Dedifferentiated amniotic fluid mesenchymal stem cell (primary cell): ENCODE measurements around the gene VPS35L.

Experiments used
- DNase-seq: peaks from one replicate; pipeline ENCODE4 v3.0.0-alpha.2; 2016; ENCODE audit errors: extremely low spot score

VPS35L gene, protein sequence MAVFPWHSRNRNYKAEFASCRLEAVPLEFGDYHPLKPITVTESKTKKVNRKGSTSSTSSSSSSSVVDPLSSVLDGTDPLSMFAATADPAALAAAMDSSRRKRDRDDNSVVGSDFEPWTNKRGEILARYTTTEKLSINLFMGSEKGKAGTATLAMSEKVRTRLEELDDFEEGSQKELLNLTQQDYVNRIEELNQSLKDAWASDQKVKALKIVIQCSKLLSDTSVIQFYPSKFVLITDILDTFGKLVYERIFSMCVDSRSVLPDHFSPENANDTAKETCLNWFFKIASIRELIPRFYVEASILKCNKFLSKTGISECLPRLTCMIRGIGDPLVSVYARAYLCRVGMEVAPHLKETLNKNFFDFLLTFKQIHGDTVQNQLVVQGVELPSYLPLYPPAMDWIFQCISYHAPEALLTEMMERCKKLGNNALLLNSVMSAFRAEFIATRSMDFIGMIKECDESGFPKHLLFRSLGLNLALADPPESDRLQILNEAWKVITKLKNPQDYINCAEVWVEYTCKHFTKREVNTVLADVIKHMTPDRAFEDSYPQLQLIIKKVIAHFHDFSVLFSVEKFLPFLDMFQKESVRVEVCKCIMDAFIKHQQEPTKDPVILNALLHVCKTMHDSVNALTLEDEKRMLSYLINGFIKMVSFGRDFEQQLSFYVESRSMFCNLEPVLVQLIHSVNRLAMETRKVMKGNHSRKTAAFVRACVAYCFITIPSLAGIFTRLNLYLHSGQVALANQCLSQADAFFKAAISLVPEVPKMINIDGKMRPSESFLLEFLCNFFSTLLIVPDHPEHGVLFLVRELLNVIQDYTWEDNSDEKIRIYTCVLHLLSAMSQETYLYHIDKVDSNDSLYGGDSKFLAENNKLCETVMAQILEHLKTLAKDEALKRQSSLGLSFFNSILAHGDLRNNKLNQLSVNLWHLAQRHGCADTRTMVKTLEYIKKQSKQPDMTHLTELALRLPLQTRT

DNA sequence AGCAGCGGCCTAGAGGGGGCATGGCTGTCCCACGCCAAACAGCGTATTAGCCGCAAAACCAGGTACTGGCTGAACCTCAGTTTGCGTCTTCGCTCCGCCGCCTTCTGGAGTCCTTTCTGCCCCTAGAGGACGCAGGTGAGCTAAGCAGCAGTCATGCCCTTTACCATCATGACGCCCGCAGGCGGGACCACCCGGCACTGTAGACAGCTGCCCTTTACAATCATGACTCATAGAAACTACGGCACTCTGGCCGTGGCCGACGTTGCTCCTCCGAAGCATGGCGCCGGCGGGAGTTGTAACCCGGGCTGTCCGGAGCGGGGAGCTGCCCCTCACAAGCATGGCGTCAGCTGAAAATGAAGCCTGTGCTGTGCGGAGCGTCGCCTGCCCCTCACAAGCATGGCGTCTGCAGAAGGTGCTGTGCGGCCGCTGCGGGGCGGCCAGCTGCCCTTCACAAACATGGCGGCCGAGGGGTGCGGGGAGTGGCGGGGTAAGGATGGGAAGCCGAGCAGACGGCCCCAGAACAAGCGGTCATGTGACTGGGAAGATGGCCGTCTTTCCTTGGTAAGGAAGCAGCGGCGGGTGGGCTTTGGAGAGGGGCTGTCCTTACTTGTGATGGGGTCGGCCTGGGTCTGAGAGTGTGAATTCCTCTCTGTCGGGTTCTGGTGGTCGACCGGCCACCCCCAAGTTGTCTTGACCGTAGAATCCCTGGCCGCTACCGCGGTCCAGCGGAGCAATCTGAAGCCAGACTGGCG lies at the start of gene VPS35L:
TSS of gene VPS35L (plus strand) at position 518 of the 752 bp plus-strand sequence. CDS start at position 545, 27 bp downstream.
- DNase-seq = peak; percentile 97

DNA sequence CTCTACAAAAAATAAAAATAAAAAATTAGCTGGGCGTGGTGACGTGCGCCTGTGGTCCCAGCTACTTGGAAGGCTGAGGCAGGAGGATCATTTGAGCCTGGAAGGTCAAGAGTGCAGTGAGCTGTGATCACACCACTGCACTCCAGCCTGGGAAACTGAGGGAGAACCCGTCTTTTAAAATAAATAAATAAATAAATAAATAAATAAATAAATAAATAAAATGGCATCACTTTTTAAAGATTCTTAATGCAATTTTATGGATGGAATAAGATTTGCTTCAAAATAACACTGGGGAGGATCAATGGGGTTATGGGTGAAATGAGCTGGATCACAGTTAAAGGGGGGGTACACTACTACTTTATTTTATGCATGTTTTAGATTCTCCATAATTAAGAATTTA lies 48.5 kb upstream of the VPS35L start:
- DNase-seq = no peak

GRCh38 chr16:19507867-19508266 lies 47.6 kb upstream of the VPS35L start:
- no peak for DNase-seq

- DNase-seq = no peak
Observed at GRCh38 chr16:19512297-19512696, 43.2 kb upstream of the VPS35L start.

DNA sequence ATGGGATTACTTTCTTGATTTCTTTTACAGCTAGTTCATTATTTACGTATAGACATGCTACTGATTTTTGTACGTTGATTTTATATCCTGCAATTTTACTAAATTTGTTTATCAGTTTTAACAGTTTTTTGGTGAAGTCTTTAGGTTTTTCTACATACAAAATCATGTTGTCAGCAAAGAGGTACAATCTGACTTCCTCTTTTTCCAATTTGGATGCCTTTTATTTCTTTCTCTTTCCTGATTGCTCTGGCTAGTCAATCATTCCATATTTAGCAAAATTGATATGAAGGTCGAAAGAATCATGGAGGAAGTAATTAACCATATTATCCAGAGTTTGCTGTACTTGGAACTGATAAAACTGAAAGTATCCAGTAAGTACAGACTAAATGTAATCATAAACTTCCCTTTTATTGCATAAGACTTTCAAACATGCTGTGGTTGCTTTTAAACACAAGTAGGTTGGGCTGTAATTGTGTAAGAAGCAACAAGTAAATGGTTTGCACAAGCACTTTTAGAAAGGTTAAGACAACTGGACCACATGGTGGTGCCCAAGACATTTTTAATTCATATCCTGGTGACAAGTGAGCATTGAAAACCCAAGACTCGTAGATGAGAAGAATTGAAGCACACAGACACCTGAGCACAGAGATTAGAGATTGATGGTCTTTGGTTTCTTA lies 42.0 kb upstream of the VPS35L start:
- DNase-seq = no peak

DNA sequence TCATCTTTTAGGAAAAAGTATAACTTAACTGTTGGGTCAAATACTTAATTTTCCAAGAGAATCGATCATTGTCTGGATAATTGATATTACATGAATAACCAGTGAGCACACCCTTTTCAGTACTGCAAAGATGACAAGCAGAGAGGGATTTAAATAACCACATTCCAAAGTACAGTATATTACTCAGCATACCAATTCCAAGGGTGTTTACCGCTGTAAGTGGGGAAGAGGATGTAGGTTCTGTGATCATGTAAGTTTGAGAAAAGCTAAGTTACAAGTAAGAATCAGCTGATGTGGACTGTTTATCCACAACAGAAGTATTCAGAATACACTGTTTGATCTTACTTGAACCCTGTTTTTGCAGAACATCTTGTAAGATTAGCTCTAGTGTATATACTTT lies 39.7 kb upstream of the VPS35L start:
- no peak for DNase-seq

DNA sequence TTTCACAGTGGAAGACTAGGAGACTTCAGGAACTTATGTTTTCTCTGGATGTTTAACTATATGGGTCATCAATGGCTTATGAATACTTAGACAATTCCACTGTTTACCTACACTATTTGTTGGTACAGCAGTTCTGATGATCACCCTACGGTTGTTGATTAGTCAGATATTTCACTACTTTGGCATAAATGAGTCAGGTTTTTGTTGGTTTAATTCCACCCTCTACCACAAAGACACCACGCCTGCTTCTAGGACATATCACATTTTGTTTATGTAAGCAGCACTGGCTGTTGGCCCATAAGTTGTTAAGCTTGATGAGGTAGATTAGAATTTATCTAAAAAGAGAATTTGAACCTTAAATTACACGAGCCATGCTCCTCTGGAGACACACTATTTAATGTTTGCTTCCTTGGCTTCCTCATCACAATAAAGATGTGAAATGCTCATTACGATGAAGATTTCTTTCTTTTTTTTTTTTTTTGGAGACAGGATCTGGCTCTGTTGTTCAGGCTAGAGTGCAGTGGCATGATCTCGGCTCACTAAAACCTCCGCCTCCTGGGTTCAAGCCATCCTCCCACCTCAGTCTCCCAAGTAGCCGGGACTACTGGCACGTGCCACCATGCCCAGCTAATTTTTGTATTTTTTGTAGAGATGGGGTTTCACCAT lies 37.9 kb upstream of the VPS35L start:
- no peak for DNase-seq

DNA sequence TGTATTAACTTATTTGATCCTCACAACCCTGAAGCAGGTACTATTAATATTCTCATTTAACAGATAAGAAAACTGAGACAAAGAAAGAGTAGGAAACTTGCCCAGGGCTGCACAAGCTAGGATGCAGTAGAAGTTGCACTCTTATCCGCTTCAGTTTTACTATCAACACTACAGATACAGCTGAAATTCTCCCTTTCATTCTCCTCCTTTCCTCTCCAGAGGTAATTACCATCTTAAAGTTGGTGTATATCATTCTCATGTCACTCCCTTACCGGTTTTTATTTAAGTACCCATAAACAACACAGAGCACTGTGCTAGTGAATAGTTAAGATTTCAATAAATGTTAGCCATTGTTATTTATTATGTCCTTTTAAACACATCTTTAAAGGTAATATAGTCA lies 37.1 kb upstream of the VPS35L start:
- no peak for DNase-seq

- DNase-seq = no peak
Observed at GRCh38 chr16:19520861-19521331, 34.6 kb upstream of the VPS35L start.

DNA sequence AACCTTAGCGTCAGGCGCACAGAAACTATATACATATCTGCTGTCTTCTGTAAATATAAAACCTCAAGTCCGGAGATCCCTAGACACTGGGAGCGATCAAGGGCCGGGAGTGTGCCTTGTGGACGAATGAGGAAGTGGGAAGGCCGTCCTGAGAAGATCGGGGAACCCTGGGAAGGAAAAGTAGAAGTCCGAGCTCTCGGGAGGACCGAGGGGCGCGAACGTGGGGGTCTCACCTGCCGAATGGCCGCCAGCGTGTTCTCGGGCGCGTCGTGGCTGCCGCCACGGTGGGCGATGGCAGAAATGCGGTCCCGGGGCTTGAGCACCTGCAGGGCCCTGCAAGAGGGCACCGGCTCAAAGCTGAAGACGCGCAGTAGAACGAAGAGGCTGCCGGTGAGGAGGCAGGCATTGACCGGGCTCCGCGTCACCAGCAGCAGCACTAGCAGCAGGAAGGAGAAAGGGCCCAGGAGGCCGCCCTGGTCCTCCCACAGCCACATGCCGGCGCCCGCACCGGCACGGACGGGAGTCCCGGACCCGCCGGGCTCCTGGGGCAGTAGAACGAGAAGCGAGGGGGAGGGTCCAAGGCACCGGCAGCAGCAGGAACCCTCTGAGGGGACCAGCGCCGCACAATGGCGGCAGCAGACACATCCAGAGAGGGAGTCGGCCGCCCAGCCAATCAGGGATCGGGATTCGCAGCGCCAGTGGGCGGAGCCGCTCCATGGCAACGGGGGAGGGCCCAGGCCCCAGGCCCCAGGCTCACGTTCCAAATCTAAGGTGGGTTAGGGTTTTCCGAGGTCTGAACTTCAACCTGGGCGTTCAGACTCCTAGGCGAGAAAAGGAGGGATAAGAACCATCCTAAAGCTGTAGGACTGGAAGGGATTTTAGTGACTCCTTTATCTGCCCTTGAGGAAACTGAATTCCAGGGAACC lies 33.8 kb upstream of the VPS35L start, which contains the start of gene GDE1:
TSS of gene GDE1 (minus strand) at position 628 of the 926 bp plus-strand sequence. CDS start at position 494, 134 bp downstream.
- peak; percentile 88 for DNase-seq

- no peak for DNase-seq
Observed at GRCh38 chr16:19522397-19522732, 33.1 kb upstream of the VPS35L start.

- no peak for DNase-seq
Observed at GRCh38 chr16:19522760-19523159, 32.7 kb upstream of the VPS35L start.

- DNase-seq = no peak
Observed at GRCh38 chr16:19523184-19523558, 32.3 kb upstream of the VPS35L start.

DNA sequence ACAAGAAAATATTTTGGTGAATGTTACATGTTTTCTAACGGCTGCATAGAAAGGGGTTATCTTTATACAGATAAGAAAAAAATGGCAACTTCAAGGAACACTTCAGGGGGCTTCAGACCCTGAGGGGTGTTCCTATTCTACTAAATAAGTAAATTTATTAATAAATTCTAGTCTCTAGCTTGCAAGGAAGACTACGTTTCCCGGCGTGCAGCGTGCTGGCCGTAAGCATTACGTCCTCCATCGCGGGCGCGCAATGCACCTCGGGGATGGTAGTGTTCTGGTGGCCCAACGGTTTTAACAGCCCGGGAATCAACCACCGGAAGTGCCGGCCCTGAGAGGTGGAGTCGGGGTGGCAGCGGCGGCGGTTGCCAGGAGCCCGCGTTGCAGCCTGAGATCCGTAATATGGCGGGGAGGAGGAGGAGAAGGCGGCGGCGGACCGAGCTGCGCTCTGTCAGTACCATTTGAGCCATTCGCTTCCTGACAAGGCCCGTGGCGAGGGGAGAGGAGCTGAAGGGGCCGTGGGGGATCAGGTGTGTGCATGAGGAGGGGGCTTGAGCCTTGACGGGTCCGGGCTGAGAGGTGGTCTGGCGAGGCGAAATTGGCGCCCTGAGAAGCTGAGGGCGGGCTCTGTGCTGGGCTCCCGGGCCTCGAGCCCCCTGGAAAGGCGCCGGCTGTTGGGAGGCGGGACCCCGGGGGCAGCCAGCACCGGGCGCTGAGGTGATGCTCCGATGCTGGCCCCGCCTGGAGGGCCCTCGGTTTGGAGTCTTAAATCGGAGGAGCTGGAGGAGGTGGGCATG lies 31.7 kb upstream of the VPS35L start, which contains the start of gene CCP110:
TSS of gene CCP110 (plus strand) at position 384 of the 797 bp plus-strand sequence. CDS start 3,940 bp downstream, outside the sequence.
- peak; percentile 97 for DNase-seq

GRCh38 chr16:19524356-19524615 lies 31.2 kb upstream of the VPS35L start:
- DNase-seq = no peak

GRCh38 chr16:19524616-19525384 lies 30.7 kb upstream of the VPS35L start:
- no peak for DNase-seq

DNA sequence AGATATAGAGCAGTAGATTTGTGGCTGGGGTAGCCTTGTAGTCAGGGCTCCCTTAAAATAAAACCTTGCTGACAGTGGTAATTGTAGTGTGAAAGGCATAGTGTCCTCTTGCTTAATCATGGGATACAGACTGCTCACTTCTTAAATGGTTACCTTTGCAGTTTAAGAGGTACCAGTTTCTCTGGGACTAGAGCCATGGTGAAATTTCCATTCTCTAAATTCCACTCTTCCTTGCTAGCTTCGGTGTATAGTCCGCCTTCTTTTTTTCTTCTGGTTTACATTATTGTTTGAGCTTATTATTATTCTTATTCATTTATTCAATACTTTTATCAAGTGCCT lies 30.1 kb upstream of the VPS35L start:
- no peak for DNase-seq

DNA sequence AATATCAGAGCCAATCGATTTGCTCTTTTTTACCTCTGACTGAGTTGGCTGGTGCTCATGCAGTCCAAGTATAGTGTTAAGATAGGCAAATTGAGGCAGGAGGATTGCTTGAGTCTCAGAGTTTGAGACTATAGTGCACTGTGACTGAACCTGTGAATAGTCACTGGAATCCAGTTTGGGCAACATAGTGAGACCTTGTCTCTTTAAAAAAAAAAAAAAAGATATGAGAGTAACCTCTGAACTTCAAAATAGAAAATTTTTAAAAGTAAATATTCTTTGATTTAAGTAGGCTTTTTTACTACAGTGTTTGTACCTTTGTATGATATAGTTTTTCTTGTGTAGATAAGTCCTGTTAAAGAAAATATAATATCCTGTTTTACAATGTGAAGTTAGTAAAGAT lies 28.3 kb upstream of the VPS35L start:
- no peak for DNase-seq
